ENCODE data around the gene TUBB4A.
"Not testable (repeated sequence)": the region's sequence is repeated elsewhere in the genome, so short reads cannot be mapped to it uniquely, and the experiment has no call there.

DNA sequence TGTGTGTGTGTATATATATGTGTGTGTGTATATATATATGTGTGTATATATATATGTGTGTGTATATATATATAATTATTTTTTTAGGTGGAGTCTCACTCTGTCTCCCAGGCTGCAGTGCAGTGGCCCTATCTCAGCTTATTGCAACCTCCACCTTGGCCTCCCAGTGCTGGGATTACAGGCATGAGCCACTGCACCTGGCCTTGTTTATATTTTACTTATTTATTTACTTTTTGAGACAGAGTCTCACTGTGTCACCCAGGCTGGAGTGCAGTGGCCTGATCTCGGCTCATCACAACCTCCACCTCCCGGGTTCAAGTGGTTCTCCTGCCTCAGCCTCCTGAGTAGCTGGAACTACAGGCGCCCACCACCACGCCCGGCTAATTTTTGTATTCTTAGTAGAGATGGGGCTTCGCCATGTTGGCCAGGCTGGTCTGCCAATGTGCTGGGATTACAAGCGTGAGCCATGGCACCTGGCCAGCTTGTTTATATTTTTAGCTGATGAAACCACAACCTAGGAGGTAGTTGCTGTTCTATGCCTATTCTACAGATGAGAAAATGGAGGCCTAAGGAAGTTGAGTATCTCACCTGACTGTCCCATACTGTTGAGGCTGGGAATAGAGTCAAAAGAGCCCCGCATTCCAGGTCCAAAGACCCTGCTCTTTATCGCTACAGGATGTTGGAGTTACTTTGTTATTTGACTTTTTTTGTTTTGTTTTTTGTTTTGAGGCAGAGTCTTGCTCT lies 6.1 kb upstream of the TUBB4A start:
- TF ChIP-seq, protein P1, sequence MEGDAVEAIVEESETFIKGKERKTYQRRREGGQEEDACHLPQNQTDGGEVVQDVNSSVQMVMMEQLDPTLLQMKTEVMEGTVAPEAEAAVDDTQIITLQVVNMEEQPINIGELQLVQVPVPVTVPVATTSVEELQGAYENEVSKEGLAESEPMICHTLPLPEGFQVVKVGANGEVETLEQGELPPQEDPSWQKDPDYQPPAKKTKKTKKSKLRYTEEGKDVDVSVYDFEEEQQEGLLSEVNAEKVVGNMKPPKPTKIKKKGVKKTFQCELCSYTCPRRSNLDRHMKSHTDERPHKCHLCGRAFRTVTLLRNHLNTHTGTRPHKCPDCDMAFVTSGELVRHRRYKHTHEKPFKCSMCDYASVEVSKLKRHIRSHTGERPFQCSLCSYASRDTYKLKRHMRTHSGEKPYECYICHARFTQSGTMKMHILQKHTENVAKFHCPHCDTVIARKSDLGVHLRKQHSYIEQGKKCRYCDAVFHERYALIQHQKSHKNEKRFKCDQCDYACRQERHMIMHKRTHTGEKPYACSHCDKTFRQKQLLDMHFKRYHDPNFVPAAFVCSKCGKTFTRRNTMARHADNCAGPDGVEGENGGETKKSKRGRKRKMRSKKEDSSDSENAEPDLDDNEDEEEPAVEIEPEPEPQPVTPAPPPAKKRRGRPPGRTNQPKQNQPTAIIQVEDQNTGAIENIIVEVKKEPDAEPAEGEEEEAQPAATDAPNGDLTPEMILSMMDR (IDR thresholded peaks at IDR 0.05; ENCODE audit: insufficient read depth, low read length, poor library complexity, severe bottlenecking) = not testable (repeated sequence)
- TF ChIP-seq EZH2phosphoT487 (conservative IDR thresholded peaks at IDR 0.05; ENCODE audit: low read length) = not testable (repeated sequence)
